Measurements from ENCODE around the gene MYBPHL. TPM values are rescaled to one million over a fixed set of nuclear protein-coding genes. Genes with fewer than 3 reads are reported as not detected.

Gene MYBPHL
- polyA plus RNA-seq, 4 donors = 0.16 to 24.1 TPM; not detected in 2

DNA sequence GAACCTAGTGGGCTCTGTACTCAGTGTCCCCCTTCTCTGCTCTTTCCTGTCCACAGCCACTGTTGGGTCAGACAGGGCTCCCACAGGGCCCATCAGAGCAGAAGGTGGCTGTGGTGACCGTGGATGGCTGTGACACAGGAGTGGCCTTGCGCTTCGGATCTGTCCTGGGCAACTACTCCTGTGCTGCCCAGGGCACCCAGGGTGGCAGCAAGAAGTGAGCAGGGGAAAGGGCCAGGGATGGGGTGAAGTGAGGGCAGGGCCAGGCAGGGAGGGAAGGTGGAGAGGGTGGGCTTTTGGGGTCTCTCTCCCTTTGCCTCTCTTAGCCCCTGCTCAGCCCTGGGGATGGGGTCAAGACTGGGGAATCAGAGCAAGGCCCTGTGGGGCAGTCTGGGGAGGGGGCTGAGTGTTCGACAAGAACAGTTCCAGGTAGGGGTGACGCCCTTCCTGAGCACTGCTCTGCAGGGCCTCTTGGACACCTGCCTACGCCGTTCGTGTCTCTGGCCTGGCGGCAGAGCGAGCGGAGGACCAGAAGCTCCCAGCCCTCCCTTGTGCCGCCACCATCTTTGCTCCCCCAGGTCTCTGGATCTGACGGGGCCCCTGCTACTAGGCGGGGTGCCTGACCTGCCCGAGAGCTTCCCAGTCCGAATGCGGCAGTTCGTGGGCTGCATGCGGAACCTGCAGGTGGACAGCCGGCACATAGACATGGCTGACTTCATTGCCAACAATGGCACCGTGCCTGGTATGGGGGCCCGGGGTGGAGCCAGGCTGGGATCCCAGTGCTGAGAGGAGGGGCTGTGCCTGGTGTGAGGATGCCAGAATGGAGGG is 44.4 kb downstream of the MYBPHL start:
- H3K27me3 ChIP-seq (ENCODE audit: control insufficient read depth in 3 of 3, insufficient read depth in 3 of 3, low read length in 3 of 3) = no peaks in the 10 kb centered on the region
- no peak overlapping the region for H3K4me3 ChIP-seq (ENCODE audit: low read depth in 1 of 3, low read length in 3 of 3)
- DNase-seq (no peak), FAIRE-seq (no peak)
- 89% methylated on average over 22 of the region's 22 CpGs for WGBS, 3 donors
- no peaks in the 10 kb centered on the region for H3K9me3 ChIP-seq (ENCODE audit: control insufficient read depth in 2 of 2, insufficient read depth in 1 of 2, low read depth in 1 of 2, low read length in 1 of 2)
- H3K4me1 ChIP-seq (ENCODE audit: control insufficient read depth in 3 of 3, insufficient read depth in 2 of 3, low read depth in 1 of 3, low read length in 2 of 3) = no peaks in the 10 kb centered on the region
- H3K27ac ChIP-seq (ENCODE audit: low read depth in 1 of 3, low read length in 2 of 3) = no peak overlapping the region
- H3K36me3 ChIP-seq (ENCODE audit: control insufficient read depth in 3 of 3, insufficient read depth in 2 of 3, low read depth in 1 of 3, low read length in 3 of 3) = peaks cover 0 to 90% (median 0%) of the 10 kb centered on the region in 3 donors

DNA sequence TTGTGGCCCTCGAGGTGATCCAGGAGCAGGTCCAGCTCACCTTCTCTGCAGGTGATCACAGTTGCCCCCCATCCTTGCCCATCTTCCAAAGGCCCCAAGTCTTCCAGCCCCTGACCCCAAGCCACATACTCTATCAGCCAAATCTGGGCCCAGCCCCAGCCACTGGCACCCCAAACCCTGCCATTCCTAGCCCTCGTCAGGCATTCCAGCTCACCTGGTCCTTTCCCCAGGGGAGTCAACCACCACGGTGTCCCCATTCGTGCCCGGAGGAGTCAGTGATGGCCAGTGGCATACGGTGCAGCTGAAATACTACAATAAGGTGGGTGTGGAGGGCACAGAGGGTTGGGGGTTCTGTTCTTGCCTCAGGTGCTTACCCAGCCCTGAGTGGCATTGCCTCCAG is 45.2 kb downstream of the MYBPHL start:
- FAIRE-seq = no peak
- peaks cover 0 to 83% (median 0%) of the 10 kb centered on the region in 3 donors for H3K36me3 ChIP-seq (ENCODE audit: control insufficient read depth in 3 of 3, insufficient read depth in 2 of 3, low read depth in 1 of 3, low read length in 3 of 3)
- no peaks in the 10 kb centered on the region for H3K9me3 ChIP-seq (ENCODE audit: control insufficient read depth in 2 of 2, insufficient read depth in 1 of 2, low read depth in 1 of 2, low read length in 1 of 2)
- DNase-seq = no peak
- no peak overlapping the region for H3K27ac ChIP-seq (ENCODE audit: low read depth in 1 of 3, low read length in 2 of 3)
- no peaks in the 10 kb centered on the region for H3K4me1 ChIP-seq (ENCODE audit: control insufficient read depth in 3 of 3, insufficient read depth in 2 of 3, low read depth in 1 of 3, low read length in 2 of 3)
- H3K4me3 ChIP-seq (ENCODE audit: low read depth in 1 of 3, low read length in 3 of 3) = no peak overlapping the region
- 85 to 90% (median 90%) methylated on average over 6 of the region's 6 CpGs for WGBS, 3 donors
- H3K27me3 ChIP-seq (ENCODE audit: control insufficient read depth in 3 of 3, insufficient read depth in 3 of 3, low read length in 3 of 3) = no peaks in the 10 kb centered on the region

DNA sequence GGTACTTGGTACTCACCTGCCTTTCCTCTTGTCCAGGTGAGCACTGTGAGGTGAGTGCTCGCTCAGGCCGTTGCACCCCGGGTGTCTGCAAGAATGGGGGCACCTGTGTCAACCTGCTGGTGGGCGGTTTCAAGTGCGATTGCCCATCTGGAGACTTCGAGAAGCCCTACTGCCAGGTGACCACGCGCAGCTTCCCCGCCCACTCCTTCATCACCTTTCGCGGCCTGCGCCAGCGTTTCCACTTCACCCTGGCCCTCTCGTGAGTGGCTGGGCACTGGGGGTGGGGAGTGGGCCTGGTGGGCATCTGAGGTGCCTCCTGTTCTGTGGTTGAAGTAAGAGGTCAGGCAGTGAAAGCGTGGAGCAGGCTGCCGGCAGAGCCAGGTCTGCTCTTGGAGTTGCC is 45.8 kb downstream of the MYBPHL start:
- no peak for FAIRE-seq
- peaks cover 0 to 80% (median 0%) of the 10 kb centered on the region in 3 donors for H3K36me3 ChIP-seq (ENCODE audit: control insufficient read depth in 3 of 3, insufficient read depth in 2 of 3, low read depth in 1 of 3, low read length in 3 of 3)

DNA sequence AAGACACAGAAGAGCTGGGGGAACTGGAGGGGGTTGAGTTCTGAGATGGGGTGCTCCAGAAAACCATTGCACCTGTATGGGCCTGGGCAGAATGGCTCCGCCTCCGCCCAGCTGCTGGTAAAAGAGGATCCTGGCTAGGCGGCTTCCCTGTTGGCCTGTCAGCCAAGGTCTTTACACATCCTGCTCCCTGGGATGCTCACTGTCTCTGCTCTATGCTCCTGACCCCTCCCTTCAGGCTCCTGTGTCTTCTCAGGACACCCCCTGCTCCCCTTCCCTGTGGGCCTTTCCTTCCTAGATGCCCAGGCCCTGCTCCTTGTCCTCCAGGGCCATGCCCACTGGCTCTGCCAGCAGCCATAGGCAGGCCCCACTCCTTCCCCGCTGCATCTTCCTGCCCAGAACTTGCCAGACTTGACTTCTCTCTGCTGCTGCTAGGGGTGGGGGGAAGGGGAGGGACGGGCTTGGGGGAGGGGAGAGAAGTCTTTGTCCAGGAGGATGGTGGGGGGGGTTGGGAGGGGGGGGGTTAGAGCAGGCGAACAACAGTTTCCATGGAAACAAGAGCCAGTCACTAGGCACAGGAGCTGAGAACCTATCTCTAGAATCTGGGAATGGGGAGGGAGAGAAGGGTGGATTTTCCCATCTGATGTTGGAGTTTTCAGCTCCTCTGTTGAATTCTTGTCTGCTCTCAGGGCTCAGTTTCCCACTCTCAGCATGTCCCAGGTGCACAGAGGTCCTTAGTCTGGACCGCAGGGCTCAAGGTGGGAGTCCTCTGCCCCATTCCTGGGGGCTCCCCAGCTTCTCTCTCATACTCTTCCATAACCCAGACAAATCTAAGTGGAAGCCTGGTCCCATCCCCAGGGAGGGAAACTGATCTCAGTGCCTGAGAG is 46.9 kb downstream of the MYBPHL start:
- Histone ChIP-seq H3K27me3 (ENCODE audit: control insufficient read depth in 3 of 3, insufficient read depth in 3 of 3, low read length in 3 of 3) (no peaks in the 10 kb centered on the region), H3K4me3 (ENCODE audit: low read depth in 1 of 3, low read length in 3 of 3) (no peak overlapping the region), H3K27ac (ENCODE audit: low read depth in 1 of 3, low read length in 2 of 3) (no peak overlapping the region), H3K36me3 (ENCODE audit: control insufficient read depth in 3 of 3, insufficient read depth in 2 of 3, low read depth in 1 of 3, low read length in 3 of 3) (peaks cover 0 to 69% (median 0%) of the 10 kb centered on the region in 3 donors), H3K4me1 (ENCODE audit: control insufficient read depth in 3 of 3, insufficient read depth in 2 of 3, low read depth in 1 of 3, low read length in 2 of 3) (peaks cover 0 to 9% (median 0%) of the 10 kb centered on the region in 3 donors), H3K9me3 (ENCODE audit: control insufficient read depth in 2 of 2, insufficient read depth in 1 of 2, low read depth in 1 of 2, low read length in 1 of 2) (no peaks in the 10 kb centered on the region)
- WGBS, 3 donors = 80 to 86% (median 84%) methylated on average over 7 of the region's 7 CpGs
- FAIRE-seq = no peak
- DNase-seq = no peak

More for the DNA sequence above, 45.8 kb downstream of the MYBPHL start:
- H3K27ac ChIP-seq (ENCODE audit: low read depth in 1 of 3, low read length in 2 of 3) = no peak overlapping the region
- H3K27me3 ChIP-seq (ENCODE audit: control insufficient read depth in 3 of 3, insufficient read depth in 3 of 3, low read length in 3 of 3) = no peaks in the 10 kb centered on the region
- DNase-seq = no peak
- no peaks in the 10 kb centered on the region for H3K9me3 ChIP-seq (ENCODE audit: control insufficient read depth in 2 of 2, insufficient read depth in 1 of 2, low read depth in 1 of 2, low read length in 1 of 2)
- 87 to 92% (median 91%) methylated on average over 16 of the region's 16 CpGs for WGBS, 3 donors
- H3K4me1 ChIP-seq (ENCODE audit: control insufficient read depth in 3 of 3, insufficient read depth in 2 of 3, low read depth in 1 of 3, low read length in 2 of 3) = no peaks in the 10 kb centered on the region
- H3K4me3 ChIP-seq (ENCODE audit: low read depth in 1 of 3, low read length in 3 of 3) = no peak overlapping the region

DNA sequence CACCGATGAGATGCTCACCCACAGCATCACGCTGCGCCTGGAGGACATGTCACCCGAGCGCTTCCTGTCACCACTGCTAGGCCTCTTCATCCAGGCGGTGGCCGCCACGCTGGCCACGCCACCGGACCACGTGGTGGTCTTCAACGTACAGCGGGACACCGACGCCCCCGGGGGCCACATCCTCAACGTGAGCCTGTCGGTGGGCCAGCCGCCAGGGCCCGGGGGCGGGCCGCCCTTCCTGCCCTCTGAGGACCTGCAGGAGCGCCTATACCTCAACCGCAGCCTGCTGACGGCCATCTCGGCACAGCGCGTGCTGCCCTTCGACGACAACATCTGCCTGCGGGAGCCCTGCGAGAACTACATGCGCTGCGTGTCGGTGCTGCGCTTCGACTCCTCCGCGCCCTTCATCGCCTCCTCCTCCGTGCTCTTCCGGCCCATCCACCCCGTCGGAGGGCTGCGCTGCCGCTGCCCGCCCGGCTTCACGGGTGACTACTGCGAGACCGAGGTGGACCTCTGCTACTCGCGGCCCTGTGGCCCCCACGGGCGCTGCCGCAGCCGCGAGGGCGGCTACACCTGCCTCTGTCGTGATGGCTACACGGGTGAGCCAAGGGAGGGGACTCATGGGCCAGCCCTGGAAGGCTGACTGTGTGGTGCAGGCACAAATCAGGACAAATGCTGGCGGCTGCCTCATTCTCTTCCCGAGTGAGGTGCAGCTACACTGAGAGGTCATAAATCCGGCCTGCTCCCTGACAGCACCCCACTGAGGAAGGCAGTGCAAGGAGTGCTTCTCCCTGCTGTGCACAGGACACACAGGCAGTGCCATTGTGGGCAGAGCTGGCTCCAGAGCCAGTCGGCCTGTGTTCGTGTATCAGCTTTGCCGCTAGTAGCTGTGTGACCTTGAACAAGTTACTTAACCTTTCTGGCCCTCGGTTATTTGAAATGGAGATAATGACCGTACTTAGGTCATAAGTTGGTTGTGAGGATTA is 48.0 kb downstream of the MYBPHL start:
- Histone ChIP-seq H3K27me3 (ENCODE audit: control insufficient read depth in 3 of 3, insufficient read depth in 3 of 3, low read length in 3 of 3) (no peaks in the 10 kb centered on the region), H3K9me3 (ENCODE audit: control insufficient read depth in 2 of 2, insufficient read depth in 1 of 2, low read depth in 1 of 2, low read length in 1 of 2) (no peaks in the 10 kb centered on the region), H3K4me3 (ENCODE audit: low read depth in 1 of 3, low read length in 3 of 3) (no peak overlapping the region), H3K4me1 (ENCODE audit: control insufficient read depth in 3 of 3, insufficient read depth in 2 of 3, low read depth in 1 of 3, low read length in 2 of 3) (peaks cover 0 to 20% (median 0%) of the 10 kb centered on the region in 3 donors), H3K27ac (ENCODE audit: low read depth in 1 of 3, low read length in 2 of 3) (no peak overlapping the region), H3K36me3 (ENCODE audit: control insufficient read depth in 3 of 3, insufficient read depth in 2 of 3, low read depth in 1 of 3, low read length in 3 of 3) (peaks cover 0 to 58% (median 0%) of the 10 kb centered on the region in 3 donors)
- no peak for DNase-seq
- 93 to 94% (median 93%) methylated on average over 57 to 69 of the region's 69 CpGs for WGBS, 3 donors
- no peak for FAIRE-seq

DNA sequence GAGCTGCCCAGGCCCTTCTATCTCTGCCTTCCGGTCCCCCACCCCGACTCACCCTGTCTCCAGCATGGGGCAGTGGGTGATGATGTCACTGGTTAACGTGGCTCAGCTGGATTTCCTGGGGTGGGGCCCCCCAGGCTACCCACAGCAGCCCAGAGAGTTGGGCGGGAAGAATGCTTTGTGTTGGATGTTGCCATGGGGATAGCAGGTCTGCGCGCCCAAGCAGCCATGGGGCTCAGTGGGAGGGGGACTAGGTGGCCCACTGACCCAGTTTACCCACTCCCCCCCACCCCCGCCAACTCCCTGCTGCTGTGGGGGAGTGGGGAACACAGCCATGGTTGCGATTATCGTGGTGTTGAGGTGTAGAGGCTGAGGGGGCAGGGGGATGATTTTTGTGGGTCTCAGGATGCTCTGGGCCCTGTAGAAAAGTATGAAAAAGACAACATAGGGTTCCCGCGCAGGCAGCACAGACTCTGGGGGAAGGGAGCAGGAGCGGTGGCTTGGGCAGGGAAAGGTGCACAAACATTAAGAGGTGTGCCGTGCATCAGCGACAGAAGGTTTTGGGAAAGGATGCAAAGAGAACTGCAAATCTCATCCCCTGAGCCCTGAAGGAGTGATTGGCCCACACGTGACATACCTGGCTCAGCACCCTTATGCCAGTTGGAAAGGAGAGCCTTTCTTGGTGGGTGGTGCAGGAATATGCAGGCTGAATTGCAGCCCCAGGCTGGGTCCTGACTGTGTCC is 49.0 kb downstream of the MYBPHL start:
- Histone ChIP-seq H3K9me3 (ENCODE audit: control insufficient read depth in 2 of 2, insufficient read depth in 1 of 2, low read depth in 1 of 2, low read length in 1 of 2) (no peaks in the 10 kb centered on the region), H3K4me3 (ENCODE audit: low read depth in 1 of 3, low read length in 3 of 3) (no peak overlapping the region), H3K36me3 (ENCODE audit: control insufficient read depth in 3 of 3, insufficient read depth in 2 of 3, low read depth in 1 of 3, low read length in 3 of 3) (peaks cover 0 to 56% (median 0%) of the 10 kb centered on the region in 3 donors), H3K27ac (ENCODE audit: low read depth in 1 of 3, low read length in 2 of 3) (no peak overlapping the region), H3K27me3 (ENCODE audit: control insufficient read depth in 3 of 3, insufficient read depth in 3 of 3, low read length in 3 of 3) (no peaks in the 10 kb centered on the region), H3K4me1 (ENCODE audit: control insufficient read depth in 3 of 3, insufficient read depth in 2 of 3, low read depth in 1 of 3, low read length in 2 of 3) (peaks cover 0 to 26% (median 0%) of the 10 kb centered on the region in 3 donors)
- DNase-seq (no peak), FAIRE-seq (no peak)
- 84 to 88% (median 85%) methylated on average over 14 to 15 of the region's 15 CpGs for WGBS, 3 donors

DNA sequence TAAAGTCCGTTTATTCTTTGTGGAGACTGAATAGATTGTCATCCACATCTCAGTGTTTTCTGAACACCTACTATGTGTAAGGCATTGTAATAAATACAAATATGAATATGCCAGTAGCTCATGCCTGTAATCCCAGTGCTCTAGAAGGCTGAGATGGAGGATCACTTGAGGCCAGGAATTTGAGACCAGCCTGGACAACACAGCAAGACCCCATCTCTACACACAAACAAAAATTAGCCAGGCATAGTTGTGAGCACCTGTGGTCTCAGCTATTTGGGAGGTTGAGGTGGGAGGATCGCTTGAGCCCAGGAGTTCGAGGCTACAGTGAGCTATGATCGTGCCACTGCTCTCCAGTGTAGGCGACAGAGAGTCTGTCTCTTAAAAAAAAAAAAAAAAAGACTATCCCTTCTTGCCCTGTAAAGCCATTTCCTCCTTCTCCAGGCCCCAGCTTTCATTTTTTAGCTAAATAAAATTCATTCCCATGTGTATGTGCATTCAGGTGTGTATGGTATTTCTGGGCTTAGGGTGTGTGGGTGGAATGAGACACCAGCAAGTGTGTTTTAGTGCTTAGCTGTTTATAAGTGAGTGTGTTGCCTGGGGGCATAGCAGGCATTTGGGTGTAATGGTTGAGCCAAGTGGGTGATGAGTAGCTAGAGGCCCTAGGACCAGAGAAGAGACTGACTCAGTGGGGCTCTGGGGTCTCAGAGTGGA is 49.7 kb downstream of the MYBPHL start:
- DNase-seq = no peak
- peaks cover 0 to 57% (median 0%) of the 10 kb centered on the region in 3 donors for H3K36me3 ChIP-seq (ENCODE audit: control insufficient read depth in 3 of 3, insufficient read depth in 2 of 3, low read depth in 1 of 3, low read length in 3 of 3)
- no peaks in the 10 kb centered on the region for H3K27me3 ChIP-seq (ENCODE audit: control insufficient read depth in 3 of 3, insufficient read depth in 3 of 3, low read length in 3 of 3)
- WGBS, 3 donors = 87 to 95% (median 90%) methylated on average over 5 of the region's 5 CpGs
- H3K27ac ChIP-seq (ENCODE audit: low read depth in 1 of 3, low read length in 2 of 3) = no peak overlapping the region
- H3K4me1 ChIP-seq (ENCODE audit: control insufficient read depth in 3 of 3, insufficient read depth in 2 of 3, low read depth in 1 of 3, low read length in 2 of 3) = peaks cover 0 to 26% (median 0%) of the 10 kb centered on the region in 3 donors
- peaks cover 0 to 4% of the 10 kb centered on the region in 2 donors for H3K9me3 ChIP-seq (ENCODE audit: control insufficient read depth in 2 of 2, insufficient read depth in 1 of 2, low read depth in 1 of 2, low read length in 1 of 2)
- H3K4me3 ChIP-seq (ENCODE audit: low read depth in 1 of 3, low read length in 3 of 3) = no peak overlapping the region
- FAIRE-seq = no peak

All from small intestine (tissue), 7 donors.